ENCODE data around the gene STIL.

STIL gene

GRCh38 chr1:47333578-47333921 lies 19.6 kb upstream of the STIL start, which contains the start of gene CMPK1:
CMPK1 (plus strand) TSS chr1:47333790; CDS start chr1:47333946, 156 bp downstream.
- CTCF ChIA-PET = interaction anchor here (0.7 to 1.0 kb wide), 2 partner anchors 103 to 104 kb away, joined by 4 to 5 read pairs; partner anchors contain the start of gene FOXD2
- TF ChIP-seq CTCF (conservative IDR thresholded peaks at IDR 0.05; ENCODE audit: low read depth) = peak; percentile 22; the same call in 1 of the 2 replicates
- H3K27ac ChIP-seq = peak within 1 kb of the TSS; percentile 97
- POLR2A ChIA-PET (ENCODE audit: low non-redundant PET) = interaction anchor here (1.0 kb wide), 2 partner anchors 10 to 19 kb away, joined by 3 to 5 read pairs; partner anchors contain the start of gene STIL
- DNase-seq (ENCODE audit: low spot score) = peak; percentile 74

- DNase-seq (ENCODE audit: low spot score) = no peak
- TF ChIP-seq CTCF (conservative IDR thresholded peaks at IDR 0.05; ENCODE audit: low read depth) = no peak
- POLR2A ChIA-PET (ENCODE audit: low non-redundant PET) = interaction anchor here (0.6 to 1.0 kb wide), 2 partner anchors 15 to 19 kb away, joined by 3 to 5 read pairs; partner anchors contain the start of gene STIL
- CTCF ChIA-PET = interaction anchor here (0.7 to 1.0 kb wide), 2 partner anchors 103 to 105 kb away, joined by 4 to 5 read pairs; partner anchors contain the start of gene FOXD2
- peak overlapping the region; percentile 97 for H3K27ac ChIP-seq
Measured at GRCh38 chr1:47332779-47333577, 19.0 kb upstream of the STIL start.

GRCh38 chr1:47331875-47332274 lies 17.9 kb upstream of the STIL start:
- no peak overlapping the region for H3K27ac ChIP-seq
- ChIA-PET CTCF (interaction anchor here (0.6 kb wide), 1 partner anchor 139 kb away, joined by 3 read pairs; no protein-coding TSS in a partner anchor), POLR2A (ENCODE audit: low non-redundant PET) (no interaction called here)

GRCh38 chr1:47330212-47330611 lies 16.3 kb upstream of the STIL start:
- POLR2A ChIA-PET (ENCODE audit: low non-redundant PET) = no interaction called here
- no peak overlapping the region for H3K27ac ChIP-seq
- no peak for TF ChIP-seq CTCF (conservative IDR thresholded peaks at IDR 0.05; ENCODE audit: low read depth)
- DNase-seq (ENCODE audit: low spot score) = no peak
- CTCF ChIA-PET = interaction anchor here (0.6 kb wide), 1 partner anchor 35 kb away, joined by 4 read pairs; no protein-coding TSS in a partner anchor

More at GRCh38 chr1:47331875-47332274, 17.9 kb upstream of the STIL start:
- no peak for DNase-seq (ENCODE audit: low spot score)
- TF ChIP-seq CTCF (conservative IDR thresholded peaks at IDR 0.05; ENCODE audit: low read depth) = no peak

- TF ChIP-seq CTCF (conservative IDR thresholded peaks at IDR 0.05; ENCODE audit: low read depth) = no peak
- no peak overlapping the region for H3K27ac ChIP-seq
- ChIA-PET POLR2A (ENCODE audit: low non-redundant PET) (no interaction called here), CTCF (interaction anchor here (0.6 kb wide), 1 partner anchor 19 kb away, joined by 4 read pairs; no protein-coding TSS in a partner anchor)
- DNase-seq (ENCODE audit: low spot score) = no peak
Measured at GRCh38 chr1:47328992-47329391, 15.0 kb upstream of the STIL start.

- H3K27ac ChIP-seq = no peak overlapping the region
- no peak for TF ChIP-seq CTCF (conservative IDR thresholded peaks at IDR 0.05; ENCODE audit: low read depth)
- no peak for DNase-seq (ENCODE audit: low spot score)
- POLR2A ChIA-PET (ENCODE audit: low non-redundant PET) = no interaction called here
- CTCF ChIA-PET = interaction anchor here (0.7 to 1.0 kb wide), 2 partner anchors 10 to 203 kb away, joined by 3 to 5 read pairs; no protein-coding TSS in a partner anchor
Measured at GRCh38 chr1:47326271-47326670, 12.3 kb upstream of the STIL start.

All from RWPE1 (cell line).